Measurements from ENCODE around the gene TSHR. TPM values are rescaled to one million over a fixed set of nuclear protein-coding genes. Genes with fewer than 3 reads are reported as not detected.
"Not testable (repeated sequence)": the region's sequence is repeated elsewhere in the genome, so short reads cannot be mapped to it uniquely, and the experiment has no call there.

Gene TSHR
- polyA plus RNA-seq, 1 donor: 0.84 TPM

GRCh38 chr14:81087230-81087629 lies 131.8 kb downstream of the TSHR start:
- DNase-seq: no peak

- no peak for DNase-seq
These were observed 135.7 kb downstream of the TSHR start for GRCh38 chr14:81091139-81091538.

- DNase-seq: no peak
These were observed 136.2 kb downstream of the TSHR start for GRCh38 chr14:81091660-81092059.

GRCh38 chr14:81093651-81094050 lies 138.2 kb downstream of the TSHR start:
- DNase-seq: no peak

- DNase-seq: no peak
These were observed 140.1 kb downstream of the TSHR start for GRCh38 chr14:81095539-81095938.

- DNase-seq: no peak
These were observed 141.2 kb downstream of the TSHR start for GRCh38 chr14:81096656-81097055.

- DNase-seq: no peak
These were observed 146.8 kb downstream of the TSHR start for GRCh38 chr14:81102217-81102616.

- no peak for DNase-seq
These were observed 148.0 kb downstream of the TSHR start for GRCh38 chr14:81103443-81103842.

GRCh38 chr14:81105378-81105777 lies 150.0 kb downstream of the TSHR start:
- no peak for DNase-seq

- DNase-seq: no peak
These were observed 150.5 kb downstream of the TSHR start for GRCh38 chr14:81105961-81106360.

GRCh38 chr14:81110186-81110585 lies 154.8 kb downstream of the TSHR start:
- DNase-seq: no peak

GRCh38 chr14:81113176-81113575 lies 157.8 kb downstream of the TSHR start:
- DNase-seq: no peak

- DNase-seq: not testable (repeated sequence)
These were observed 158.8 kb downstream of the TSHR start for GRCh38 chr14:81113945-81114820.

GRCh38 chr14:81120501-81120900 lies 165.1 kb downstream of the TSHR start:
- no peak for DNase-seq

- DNase-seq: no peak
These were observed 166.9 kb downstream of the TSHR start for GRCh38 chr14:81122326-81122725.

- DNase-seq: no peak
These were observed 168.4 kb downstream of the TSHR start for GRCh38 chr14:81123811-81124210.

GRCh38 chr14:81125536-81125935 lies 170.1 kb downstream of the TSHR start:
- DNase-seq: no peak

- DNase-seq: no peak
These were observed 172.4 kb downstream of the TSHR start for GRCh38 chr14:81127785-81128184.

GRCh38 chr14:81129242-81129641 lies 173.8 kb downstream of the TSHR start:
- no peak for DNase-seq

- DNase-seq: no peak
These were observed 177.0 kb downstream of the TSHR start for GRCh38 chr14:81132468-81132867.

GRCh38 chr14:81133400-81133799 lies 178.0 kb downstream of the TSHR start:
- no peak for DNase-seq

GRCh38 chr14:81137316-81137715 lies 181.9 kb downstream of the TSHR start:
- no peak for DNase-seq

- DNase-seq: no peak
These were observed 183.0 kb downstream of the TSHR start for GRCh38 chr14:81138429-81138828.

GRCh38 chr14:81141426-81141825 lies 186.0 kb downstream of the TSHR start:
- DNase-seq: no peak

GRCh38 chr14:81143793-81144192 lies 188.4 kb downstream of the TSHR start:
- no peak for DNase-seq

All from hindlimb muscle (tissue), 1 donor.